SKM-1 (cell line): ENCODE data around the gene JDP2.
"Not testable (repeated sequence)": the region's sequence is repeated elsewhere in the genome, so short reads cannot be mapped to it uniquely, and the experiment has no call there.

Source experiments
- DNase-seq: peaks from one replicate; lab custom pipeline; 2025; ENCODE audit not compliant: unreplicated experiment; lab: John Stamatoyannopoulos, UW

JDP2 gene

GRCh38 chr14:75454963-75455546 lies 27.2 kb downstream of the JDP2 start:
- DNase-seq: no peak

DNA sequence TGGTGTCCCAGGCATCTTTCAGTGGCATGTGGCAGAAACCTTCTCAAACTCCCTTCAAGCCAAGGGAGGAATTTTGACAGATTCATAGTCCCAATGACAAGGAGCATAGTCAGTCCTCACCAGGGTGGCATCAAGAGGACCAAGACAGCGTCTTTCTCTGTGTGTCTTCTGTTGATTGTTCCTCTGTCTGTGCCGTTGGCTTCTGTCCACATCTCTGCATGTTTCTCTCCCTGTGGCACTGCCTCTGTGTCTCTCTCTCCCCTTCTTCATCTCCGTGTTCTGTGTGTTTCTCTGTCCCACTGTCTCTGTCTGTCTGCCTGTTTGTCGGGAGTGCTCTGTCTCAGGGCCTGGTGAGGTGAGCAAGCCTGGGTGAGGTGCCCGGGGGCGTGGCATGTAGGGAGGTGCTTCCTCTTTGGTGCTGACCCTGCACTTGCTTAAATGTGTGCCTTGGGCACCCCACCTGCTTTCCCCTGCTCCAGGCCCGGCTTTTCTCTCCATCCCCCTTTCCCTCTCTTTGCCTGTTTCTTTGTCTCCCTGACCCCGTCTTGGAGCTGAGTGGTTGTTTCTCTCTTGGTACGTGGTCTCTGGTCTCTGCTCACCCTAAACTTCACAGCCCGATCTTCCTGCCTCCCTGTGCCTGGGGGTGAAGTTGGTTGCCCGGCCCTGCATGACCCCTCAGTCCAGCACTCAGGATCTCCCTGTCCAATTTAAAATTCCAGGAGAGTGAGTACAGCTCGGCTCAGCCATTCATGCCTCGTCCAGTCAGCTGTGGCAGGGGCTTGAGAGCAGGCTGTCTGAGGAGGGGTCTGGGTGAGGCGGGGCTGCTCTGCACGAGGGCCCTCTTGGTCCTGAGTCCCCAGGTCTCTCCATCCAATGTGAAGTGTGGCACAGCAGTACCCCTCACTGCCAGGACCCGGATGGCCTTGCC lies 28.5 kb downstream of the JDP2 start:
- no peak for DNase-seq

DNA sequence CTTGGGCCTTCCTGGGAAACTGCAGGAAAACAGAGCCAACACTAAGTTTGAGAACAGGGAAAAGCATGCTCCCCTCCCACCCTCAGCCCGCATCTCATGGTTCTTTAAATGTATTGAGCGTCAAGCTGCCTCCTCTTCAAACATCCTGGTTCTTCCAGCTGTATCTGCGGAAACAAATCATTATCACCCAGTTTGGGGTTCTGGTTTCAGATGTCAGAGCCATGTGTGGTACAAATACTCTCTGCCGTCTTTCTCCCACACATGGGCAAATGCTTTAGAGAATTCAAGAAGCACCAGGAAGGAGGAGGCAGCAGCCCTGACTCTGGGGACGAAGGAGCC lies 29.1 kb downstream of the JDP2 start:
- DNase-seq: no peak

DNA sequence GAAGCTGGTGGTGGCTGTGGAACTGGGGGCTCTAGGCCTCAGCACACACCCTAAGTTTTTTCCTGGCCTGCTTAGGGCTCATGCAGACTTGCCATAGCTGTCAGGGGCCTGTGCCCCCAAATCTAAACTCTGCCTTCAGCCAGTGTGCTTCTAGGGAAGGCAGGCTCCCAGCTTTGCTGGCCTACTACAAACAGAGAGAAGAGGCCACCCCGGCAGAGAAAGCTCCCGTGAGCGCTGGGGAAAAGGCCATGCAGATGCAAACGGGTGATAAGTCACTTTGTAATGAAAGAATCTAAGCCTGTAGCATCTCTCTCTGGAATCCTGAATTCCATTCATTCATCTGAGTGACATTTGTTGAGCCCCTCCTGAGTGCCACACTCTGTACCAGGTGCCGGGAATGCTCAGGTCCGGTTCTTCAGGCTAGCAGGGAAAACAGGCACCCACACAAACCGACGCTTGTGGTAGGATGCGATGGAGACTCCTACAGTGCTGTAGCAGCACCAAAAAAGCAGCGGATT lies 29.9 kb downstream of the JDP2 start:
- no peak for DNase-seq

DNA sequence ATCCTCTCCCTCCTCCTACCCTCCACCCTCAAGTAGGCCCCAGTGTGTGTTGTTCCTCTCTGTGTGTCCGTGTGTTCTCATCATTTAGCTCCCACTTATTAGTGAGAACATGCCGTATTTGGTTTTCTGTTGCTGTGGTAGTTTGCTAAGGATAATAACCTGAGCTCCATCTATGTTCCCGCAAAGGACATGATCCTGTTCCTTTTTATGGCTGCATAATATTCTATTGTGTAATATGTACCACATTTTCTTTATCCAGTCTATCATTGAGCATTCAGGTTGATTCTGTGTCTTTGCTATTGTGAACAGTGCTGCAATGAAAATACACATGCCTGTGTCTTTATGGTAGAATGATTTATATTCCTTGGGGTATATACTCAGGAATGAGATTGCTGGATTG lies 30.5 kb downstream of the JDP2 start:
- DNase-seq: no peak

DNA sequence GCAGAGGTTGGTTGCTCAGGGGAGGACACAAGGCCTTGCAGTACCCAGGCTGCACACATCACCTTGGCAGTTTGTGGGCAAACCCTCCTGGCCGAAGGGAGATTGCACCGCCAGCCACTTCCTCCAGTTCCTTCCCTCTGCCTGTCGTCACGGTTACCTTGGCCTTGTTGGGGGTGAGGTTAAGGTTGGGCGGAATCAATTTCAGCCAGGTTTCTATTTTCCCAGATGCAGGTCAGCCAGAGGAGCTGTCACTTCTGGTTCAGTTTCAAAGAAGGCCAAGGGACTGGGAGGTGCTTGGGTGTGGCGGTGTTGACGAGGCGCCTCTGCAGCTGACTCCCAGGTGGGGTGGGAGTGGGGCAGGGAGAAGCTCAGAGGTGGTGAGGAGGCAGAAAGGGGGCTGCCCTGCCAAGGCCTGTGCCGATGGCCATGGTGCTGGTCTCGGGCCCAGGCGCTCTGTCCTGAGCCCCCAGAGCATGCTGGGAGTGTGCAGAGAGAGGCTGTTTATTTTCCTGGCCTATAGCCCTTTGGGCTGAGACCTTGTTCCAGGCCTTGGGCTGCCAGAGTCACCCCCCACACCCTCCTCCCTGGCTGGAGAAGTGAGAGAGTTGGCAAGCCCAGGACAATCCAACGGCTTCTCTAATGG lies 31.4 kb downstream of the JDP2 start:
- peak; percentile 43 for DNase-seq

DNA sequence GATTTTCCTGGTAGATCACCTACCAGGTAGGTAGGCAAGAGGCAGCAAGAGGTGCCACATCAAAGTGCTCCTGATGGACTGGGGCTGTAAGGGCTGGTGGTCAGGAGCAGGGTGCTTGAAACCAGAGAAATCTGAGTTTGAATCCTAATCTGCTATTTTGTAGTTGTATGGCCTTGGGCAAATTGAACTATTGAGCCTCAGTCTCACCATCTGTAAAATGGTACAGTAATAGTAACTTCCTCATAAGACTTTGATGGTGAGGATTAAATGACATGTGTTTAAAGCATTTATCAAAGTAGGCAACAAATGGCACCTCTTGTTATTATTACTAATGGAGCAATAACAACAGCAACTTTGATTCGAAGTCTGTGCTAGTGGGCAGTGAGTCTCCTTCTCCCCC lies 32.0 kb downstream of the JDP2 start:
- DNase-seq: no peak

GRCh38 chr14:75460394-75460793 lies 32.6 kb downstream of the JDP2 start:
- no peak for DNase-seq

DNA sequence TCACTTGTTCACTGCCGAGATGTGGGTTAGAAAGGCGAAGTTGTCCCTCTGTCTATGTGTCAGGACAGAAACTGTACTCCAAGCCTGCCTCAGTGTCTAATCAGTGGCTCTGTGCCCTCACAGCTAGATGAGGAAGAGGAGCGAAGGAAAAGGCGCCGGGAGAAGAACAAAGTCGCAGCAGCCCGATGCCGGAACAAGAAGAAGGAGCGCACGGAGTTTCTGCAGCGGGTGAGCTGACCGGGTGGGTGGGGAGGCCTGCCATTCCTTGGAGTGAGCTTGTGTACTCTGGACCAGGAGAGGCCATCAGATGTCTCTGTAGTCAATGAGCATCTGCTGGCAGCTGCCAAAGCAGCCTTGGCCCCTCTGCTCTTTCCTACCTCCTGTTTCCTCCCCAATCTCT lies 33.5 kb downstream of the JDP2 start:
- no peak for DNase-seq

DNA sequence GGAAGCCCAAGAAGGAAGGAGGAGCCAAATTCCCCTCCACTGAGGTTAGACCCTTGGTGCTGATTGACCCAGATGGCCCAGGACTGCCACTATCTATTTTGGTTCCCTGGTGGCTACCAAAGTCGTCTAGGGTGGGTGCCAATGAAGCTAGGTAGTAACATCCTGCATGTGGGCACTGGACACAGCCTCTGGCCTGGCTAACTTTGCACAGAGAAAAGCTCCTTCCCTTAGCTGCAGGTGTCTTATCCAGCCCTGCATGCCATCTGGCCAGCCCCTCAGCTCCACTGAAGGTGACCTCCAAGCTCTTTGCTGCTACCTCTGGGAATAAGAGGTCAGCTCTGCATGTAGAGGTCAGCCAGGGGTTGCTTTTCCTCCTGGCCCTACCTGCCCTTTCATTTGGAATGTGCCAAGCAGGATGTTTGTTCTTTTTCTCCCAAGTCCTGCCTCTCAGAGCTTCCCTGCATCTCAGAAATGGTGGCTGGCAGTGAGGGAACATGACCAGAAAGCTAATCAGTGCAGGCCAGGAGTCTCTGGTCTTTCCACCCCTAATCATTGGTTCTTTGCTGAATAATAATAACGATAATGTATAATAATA lies 34.0 kb downstream of the JDP2 start:
- no peak for DNase-seq

DNA sequence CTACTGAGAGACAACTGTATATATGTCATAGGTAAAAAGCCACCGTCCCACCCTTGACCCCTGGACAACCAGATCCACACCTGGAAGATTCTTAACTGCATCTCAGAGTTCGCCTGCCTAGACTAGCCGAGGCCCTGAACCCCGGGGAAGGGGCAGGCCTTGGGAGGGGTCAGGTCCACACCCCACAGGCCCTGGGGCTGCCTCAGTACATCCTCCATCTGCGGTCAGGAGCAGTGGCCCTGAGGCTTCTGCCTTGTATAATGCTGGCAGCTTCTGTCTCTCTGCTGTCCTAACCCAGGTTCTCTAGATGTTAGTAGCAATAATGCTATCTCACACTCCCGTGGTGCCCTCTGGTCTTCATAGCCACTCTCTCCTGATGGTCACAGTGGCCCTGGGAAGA lies 36.8 kb downstream of the JDP2 start:
- DNase-seq: no peak

- no peak for DNase-seq
These were observed 39.9 kb downstream of the JDP2 start for GRCh38 chr14:75467763-75468162.

- no peak for DNase-seq
These were observed 41.3 kb downstream of the JDP2 start for GRCh38 chr14:75469164-75469563.

GRCh38 chr14:75469606-75470237 lies 41.9 kb downstream of the JDP2 start:
- DNase-seq: no peak

- DNase-seq: no peak
These were observed 42.5 kb downstream of the JDP2 start for GRCh38 chr14:75470238-75470797.

- no peak for DNase-seq
These were observed 43.2 kb downstream of the JDP2 start for GRCh38 chr14:75471059-75471458.

DNA sequence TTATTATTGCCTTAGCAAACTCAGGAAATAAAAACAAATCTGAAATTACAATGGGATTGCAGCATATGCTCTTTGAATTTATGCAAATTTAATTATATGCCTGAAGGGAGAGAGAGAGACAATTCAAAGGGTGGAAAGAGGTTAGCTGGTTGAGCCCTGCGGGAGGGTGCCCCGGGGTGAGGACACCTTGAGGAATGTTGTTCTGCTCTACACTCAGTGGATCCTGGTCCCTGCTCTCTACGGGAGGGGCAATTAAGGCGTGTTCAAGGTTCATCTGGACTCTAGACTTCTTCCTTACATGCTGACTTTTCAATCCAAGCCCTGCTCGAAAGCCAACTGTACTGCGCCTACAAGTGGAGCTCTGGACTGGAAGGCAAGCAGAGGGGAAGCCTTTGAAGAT lies 46.3 kb downstream of the JDP2 start:
- not testable (repeated sequence) for DNase-seq

DNA sequence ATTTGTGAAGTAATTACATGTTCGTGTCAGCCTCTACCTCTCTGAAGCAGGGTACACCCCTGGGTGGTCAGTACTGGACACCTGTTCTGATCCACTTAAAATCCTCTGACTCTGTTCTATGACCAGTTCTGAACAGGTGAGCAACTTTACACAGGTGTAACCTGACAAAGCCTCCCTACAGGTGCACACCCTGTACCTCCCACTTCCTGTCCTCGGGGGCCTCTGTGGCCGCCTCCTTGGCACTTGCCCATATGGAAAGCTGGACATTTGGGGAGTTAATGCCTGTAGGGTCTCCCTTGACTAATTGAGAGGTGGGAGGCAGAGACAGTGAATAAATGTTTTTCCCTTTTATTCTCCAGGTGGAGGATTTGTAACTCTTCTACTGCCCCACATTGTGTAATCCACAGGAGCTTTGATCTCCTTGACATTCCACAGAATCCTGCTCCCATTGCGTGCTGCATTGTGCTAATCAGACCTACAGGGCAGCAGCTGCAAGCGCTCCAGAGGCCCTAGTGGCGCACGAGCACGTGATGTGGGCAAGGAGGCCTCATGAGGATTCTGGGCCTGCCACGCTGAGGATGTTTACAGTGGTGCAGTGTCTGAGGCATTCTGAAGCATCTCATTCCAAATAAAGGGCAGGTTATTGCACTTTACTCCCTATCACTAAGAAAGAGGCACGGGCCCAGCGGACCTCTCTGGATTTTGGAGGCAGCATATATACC lies 48.6 kb downstream of the JDP2 start:
- no peak for DNase-seq

- no peak for DNase-seq
These were observed 50.1 kb downstream of the JDP2 start for GRCh38 chr14:75477881-75478280.
